HCT116 (cell line): ENCODE data around the gene RUNX1.

Experiments used
- CEBPB ChIP-seq: IDR thresholded peaks from 2 replicates; pipeline ENCODE4 v1.6.1; 2012; ENCODE audit warnings: low read depth
- EZH2 ChIP-seq: fragments of 200-600 bp; sonication (generic); IDR thresholded peaks from 2 replicates; pipeline ENCODE4 v1.6.1; 2017; ENCODE audit warnings: antibody characterized with exemption, mixed run types
- EZH2phosphoT487 ChIP-seq: fragments of 200-600 bp; IDR thresholded peaks from 2 replicates; pipeline ENCODE4 v1.6.1; 2018; ENCODE audit warnings: antibody characterized with exemption, borderline replicate concordance
- JUND ChIP-seq: IDR thresholded peaks from 2 replicates; pipeline ENCODE4 v1.6.1; 2012
- POLR2A ChIP-seq: IDR thresholded peaks from 2 replicates; pipeline ENCODE4 v1.7.0; 2011; ENCODE audit warnings: borderline replicate concordance; ENCODE audit not compliant: insufficient read depth, insufficient read length; ENCODE audit errors: extremely low read depth
- POLR2AphosphoS5 ChIP-seq: IDR thresholded peaks from 2 replicates; pipeline ENCODE4 v1.6.1; 2011; ENCODE audit warnings: mild to moderate bottlenecking, low read depth, low read length, moderate library complexity
- RAD21 ChIP-seq: IDR thresholded peaks from 2 replicates; pipeline ENCODE4 v1.6.1; 2012; ENCODE audit warnings: low read depth, mild to moderate bottlenecking
- ZNF274 ChIP-seq: fragments of 200-500 bp; sonication (Bioruptor generic); IDR thresholded peaks from 2 replicates; pipeline ENCODE4 v1.6.1; 2014; ENCODE audit warnings: mild to moderate bottlenecking, low read depth, low read length, inconsistent platforms
- TF ChIP-seq, protein P1 (sequence below), 3 experiments: fragments of 200-600 bp in 1 of 3; sonication (generic) in 1 of 3; IDR thresholded peaks in 2 of 3; conservative IDR thresholded peaks in 1 of 3; 2 replicates each; pipeline ENCODE4 v1.5.1; 2012 to 2017; ENCODE audit warnings: low read depth in 2 of 3, low read length in 2 of 3, antibody characterized with exemption in 1 of 3, borderline replicate concordance in 1 of 3, control low read depth in 1 of 3, mild to moderate bottlenecking in 1 of 3, mixed read lengths in 1 of 3, mixed run types in 1 of 3, moderate library complexity in 1 of 3; ENCODE audit not compliant: insufficient read depth in 1 of 3
- TF ChIP-seq, protein P2 (sequence below): IDR thresholded peaks from 2 replicates; pipeline ENCODE4 v1.6.1; 2012; ENCODE audit warnings: low read depth

DNA sequence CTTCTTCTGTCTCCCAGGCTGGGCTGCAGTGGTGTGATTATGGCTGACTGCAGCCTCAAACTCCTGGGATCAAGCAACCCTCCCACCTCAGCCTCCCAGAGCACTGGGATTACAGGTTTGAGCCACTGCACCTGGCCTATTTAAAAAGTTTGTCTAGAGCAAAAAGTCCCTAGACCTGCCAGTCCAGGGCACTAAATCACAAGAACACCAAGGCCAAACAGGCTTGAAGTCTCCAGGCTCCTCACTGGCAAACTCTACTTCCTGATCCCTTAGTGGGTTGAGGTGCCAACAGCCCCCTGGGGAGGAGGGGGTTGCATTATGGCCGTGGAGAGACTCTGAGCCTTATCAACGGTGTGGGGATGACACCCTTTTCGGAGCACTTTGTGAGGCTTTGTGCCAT lies 304.3 kb downstream of the RUNX1 start:
- TF ChIP-seq, protein P1, sequence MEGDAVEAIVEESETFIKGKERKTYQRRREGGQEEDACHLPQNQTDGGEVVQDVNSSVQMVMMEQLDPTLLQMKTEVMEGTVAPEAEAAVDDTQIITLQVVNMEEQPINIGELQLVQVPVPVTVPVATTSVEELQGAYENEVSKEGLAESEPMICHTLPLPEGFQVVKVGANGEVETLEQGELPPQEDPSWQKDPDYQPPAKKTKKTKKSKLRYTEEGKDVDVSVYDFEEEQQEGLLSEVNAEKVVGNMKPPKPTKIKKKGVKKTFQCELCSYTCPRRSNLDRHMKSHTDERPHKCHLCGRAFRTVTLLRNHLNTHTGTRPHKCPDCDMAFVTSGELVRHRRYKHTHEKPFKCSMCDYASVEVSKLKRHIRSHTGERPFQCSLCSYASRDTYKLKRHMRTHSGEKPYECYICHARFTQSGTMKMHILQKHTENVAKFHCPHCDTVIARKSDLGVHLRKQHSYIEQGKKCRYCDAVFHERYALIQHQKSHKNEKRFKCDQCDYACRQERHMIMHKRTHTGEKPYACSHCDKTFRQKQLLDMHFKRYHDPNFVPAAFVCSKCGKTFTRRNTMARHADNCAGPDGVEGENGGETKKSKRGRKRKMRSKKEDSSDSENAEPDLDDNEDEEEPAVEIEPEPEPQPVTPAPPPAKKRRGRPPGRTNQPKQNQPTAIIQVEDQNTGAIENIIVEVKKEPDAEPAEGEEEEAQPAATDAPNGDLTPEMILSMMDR (IDR thresholded peaks at IDR 0.05 in 2 of 3, conservative IDR thresholded peaks at IDR 0.05 in 1 of 3; ENCODE audit: borderline replicate concordance in 1 of 3, insufficient read depth in 1 of 3, low read depth in 2 of 3, low read length in 2 of 3), result no peak
- TF ChIP-seq CEBPB, result no peak
- TF ChIP-seq ZNF274, result no peak
- no peak for TF ChIP-seq EZH2
- TF ChIP-seq JUND, result no peak
- no peak for TF ChIP-seq RAD21
- TF ChIP-seq, protein P2, sequence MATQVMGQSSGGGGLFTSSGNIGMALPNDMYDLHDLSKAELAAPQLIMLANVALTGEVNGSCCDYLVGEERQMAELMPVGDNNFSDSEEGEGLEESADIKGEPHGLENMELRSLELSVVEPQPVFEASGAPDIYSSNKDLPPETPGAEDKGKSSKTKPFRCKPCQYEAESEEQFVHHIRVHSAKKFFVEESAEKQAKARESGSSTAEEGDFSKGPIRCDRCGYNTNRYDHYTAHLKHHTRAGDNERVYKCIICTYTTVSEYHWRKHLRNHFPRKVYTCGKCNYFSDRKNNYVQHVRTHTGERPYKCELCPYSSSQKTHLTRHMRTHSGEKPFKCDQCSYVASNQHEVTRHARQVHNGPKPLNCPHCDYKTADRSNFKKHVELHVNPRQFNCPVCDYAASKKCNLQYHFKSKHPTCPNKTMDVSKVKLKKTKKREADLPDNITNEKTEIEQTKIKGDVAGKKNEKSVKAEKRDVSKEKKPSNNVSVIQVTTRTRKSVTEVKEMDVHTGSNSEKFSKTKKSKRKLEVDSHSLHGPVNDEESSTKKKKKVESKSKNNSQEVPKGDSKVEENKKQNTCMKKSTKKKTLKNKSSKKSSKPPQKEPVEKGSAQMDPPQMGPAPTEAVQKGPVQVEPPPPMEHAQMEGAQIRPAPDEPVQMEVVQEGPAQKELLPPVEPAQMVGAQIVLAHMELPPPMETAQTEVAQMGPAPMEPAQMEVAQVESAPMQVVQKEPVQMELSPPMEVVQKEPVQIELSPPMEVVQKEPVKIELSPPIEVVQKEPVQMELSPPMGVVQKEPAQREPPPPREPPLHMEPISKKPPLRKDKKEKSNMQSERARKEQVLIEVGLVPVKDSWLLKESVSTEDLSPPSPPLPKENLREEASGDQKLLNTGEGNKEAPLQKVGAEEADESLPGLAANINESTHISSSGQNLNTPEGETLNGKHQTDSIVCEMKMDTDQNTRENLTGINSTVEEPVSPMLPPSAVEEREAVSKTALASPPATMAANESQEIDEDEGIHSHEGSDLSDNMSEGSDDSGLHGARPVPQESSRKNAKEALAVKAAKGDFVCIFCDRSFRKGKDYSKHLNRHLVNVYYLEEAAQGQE, result no peak
- no peak for TF ChIP-seq POLR2A
- TF ChIP-seq EZH2phosphoT487, result no peak
- TF ChIP-seq POLR2AphosphoS5, result no peak
